Fibroblast of gingiva (primary cell): ENCODE data around the gene NSMF.

Experiments used
- DNase-seq: peaks from one replicate; pipeline ENCODE4 v3.0.0-alpha.2; 2011; ENCODE audit warnings: low read depth

The NSMF gene

GRCh38 chr9:137429974-137430722, 29.0 kb downstream of the NSMF start:
- no peak for DNase-seq

GRCh38 chr9:137429546-137429890, 29.6 kb downstream of the NSMF start:
- DNase-seq, result no peak

GRCh38 chr9:137428841-137429545, 30.1 kb downstream of the NSMF start:
- DNase-seq, result no peak

GRCh38 chr9:137428311-137428630, 30.9 kb downstream of the NSMF start:
- DNase-seq, result no peak

GRCh38 chr9:137427454-137428310, 31.5 kb downstream of the NSMF start:
- no peak for DNase-seq

GRCh38 chr9:137426018-137426681, 33.0 kb downstream of the NSMF start:
- no peak for DNase-seq

GRCh38 chr9:137423514-137424291, 35.4 kb downstream of the NSMF start:
- no peak for DNase-seq

- DNase-seq, result peak; percentile 89
These were observed 36.3 kb downstream of the NSMF start, which contains the start of the genes EXD3 and NOXA1 for GRCh38 chr9:137422604-137423513. TSS of gene EXD3 (minus strand) at chr9:137423162. CDS start at chr9:137395357, 27,805 bp downstream. TSS of gene NOXA1 (plus strand) at chr9:137423393. CDS start at chr9:137423530, 137 bp downstream.

GRCh38 chr9:137421838-137422603, 37.1 kb downstream of the NSMF start:
- DNase-seq, result no peak

GRCh38 chr9:137417161-137418021, 41.7 kb downstream of the NSMF start:
- no peak for DNase-seq

- no peak for DNase-seq
These were observed 42.5 kb downstream of the NSMF start for GRCh38 chr9:137416563-137417151.

GRCh38 chr9:137416006-137416562, 43.0 kb downstream of the NSMF start:
- DNase-seq, result no peak

- DNase-seq, result no peak
These were observed 43.7 kb downstream of the NSMF start for GRCh38 chr9:137415451-137415850.

- DNase-seq, result no peak
These were observed 46.7 kb downstream of the NSMF start for GRCh38 chr9:137412431-137412830.

GRCh38 chr9:137411645-137412380, 47.3 kb downstream of the NSMF start:
- DNase-seq, result peak; percentile 67

GRCh38 chr9:137411260-137411644, 47.9 kb downstream of the NSMF start:
- no peak for DNase-seq

GRCh38 chr9:137410891-137411249, 48.3 kb downstream of the NSMF start:
- no peak for DNase-seq
